Mesenchymal stem cell (in vitro differentiated cells and primary cell): Measurements from ENCODE around the gene EPS8L2.

Experiments used
- DNase-seq: peaks from one replicate; pipeline ENCODE4 v3.0.0-alpha.2; 2013
- H2AFZ ChIP-seq: one replicate; pipeline ENCODE4 v1.6.1; 2013; ENCODE audit warnings: low read depth, mild to moderate bottlenecking, control low read depth, inconsistent platforms, low read length, moderate library complexity
- H2AK5ac ChIP-seq: 2 replicates; pipeline ENCODE4 v1.6.1; 2013; ENCODE audit warnings: low read length, moderate library complexity, mild to moderate bottlenecking, inconsistent platforms; ENCODE audit not compliant: severe bottlenecking
- H2BK120ac ChIP-seq: one replicate; pipeline ENCODE4 v1.6.1; 2013; ENCODE audit warnings: low read depth, mild to moderate bottlenecking, inconsistent platforms, low read length, moderate library complexity
- H2BK12ac ChIP-seq, 2 experiments: one replicate each; pipeline ENCODE4 v1.6.1; 2013; ENCODE audit warnings: inconsistent platforms in 2 of 2, low read length in 2 of 2, mild to moderate bottlenecking in 2 of 2, moderate library complexity in 2 of 2, control low read depth in 1 of 2
- H2BK15ac ChIP-seq: one replicate; pipeline ENCODE4 v1.6.1; 2013; ENCODE audit warnings: mild to moderate bottlenecking, low read depth, inconsistent platforms; ENCODE audit not compliant: poor library complexity, severe bottlenecking
- H2BK5ac ChIP-seq: 2 replicates; pipeline ENCODE4 v1.6.1; 2013; ENCODE audit warnings: low read depth, mild to moderate bottlenecking, low read length, control low read depth, inconsistent platforms; ENCODE audit not compliant: poor library complexity, severe bottlenecking
- H3K14ac ChIP-seq, 2 experiments: one replicate each; pipeline ENCODE4 v1.6.1; 2013; ENCODE audit warnings: inconsistent platforms in 2 of 2, low read length in 2 of 2, control low read depth in 1 of 2, mild to moderate bottlenecking in 1 of 2, moderate library complexity in 1 of 2
- H3K18ac ChIP-seq, 2 experiments: one replicate each; pipeline ENCODE4 v1.6.1; 2013; ENCODE audit warnings: inconsistent platforms in 2 of 2, low read length in 2 of 2, control low read depth in 1 of 2, low read depth in 1 of 2, mild to moderate bottlenecking in 1 of 2
- H3K23ac ChIP-seq, 2 experiments: one replicate each; pipeline ENCODE4 v1.6.1; 2013; ENCODE audit warnings: inconsistent platforms in 2 of 2, low read length in 2 of 2, mild to moderate bottlenecking in 2 of 2, moderate library complexity in 2 of 2, control low read depth in 1 of 2
- H3K27ac ChIP-seq: 2 replicates; pipeline ENCODE4 v1.5.1; 2013; ENCODE audit warnings: mild to moderate bottlenecking, moderate library complexity, low read length, control low read depth, inconsistent platforms; ENCODE audit not compliant: poor library complexity, severe bottlenecking
- H3K27me3 ChIP-seq, 2 experiments: 2 replicates each; pipeline versions ENCODE4 v1.6.1 to v1.7.0; 2013; ENCODE audit warnings: low read length in 2 of 2, mild to moderate bottlenecking in 2 of 2, moderate library complexity in 2 of 2, control low read depth in 1 of 2, inconsistent platforms in 1 of 2; ENCODE audit not compliant: control insufficient read depth in 1 of 2, insufficient read depth in 1 of 2
- H3K36me3 ChIP-seq, 2 experiments: 2 replicates each; pipeline versions ENCODE4 v1.6.1 to v1.7.0; 2013; ENCODE audit warnings: low read length in 2 of 2, control low read depth in 1 of 2, inconsistent platforms in 1 of 2, low read depth in 1 of 2, mild to moderate bottlenecking in 1 of 2; ENCODE audit not compliant: insufficient read depth in 2 of 2, control insufficient read depth in 1 of 2
- H3K4ac ChIP-seq, 2 experiments: one replicate each; pipeline ENCODE4 v1.6.1; 2013; ENCODE audit warnings: inconsistent platforms in 2 of 2, low read length in 2 of 2, mild to moderate bottlenecking in 2 of 2, moderate library complexity in 2 of 2, control low read depth in 1 of 2, low read depth in 1 of 2
- H3K4me1 ChIP-seq: 2 replicates; pipeline ENCODE4 v1.6.1; 2013; ENCODE audit warnings: low read depth, low read length, control low read depth; ENCODE audit not compliant: control insufficient read depth, insufficient read depth
- H3K4me2 ChIP-seq: 2 replicates; pipeline ENCODE4 v1.6.1; 2013; ENCODE audit warnings: low read length, mild to moderate bottlenecking, inconsistent platforms; ENCODE audit not compliant: poor library complexity, severe bottlenecking
- H3K4me3 ChIP-seq, 2 experiments: 2 replicates each; pipeline versions ENCODE4 v1.5.1 to v1.7.0; 2013; ENCODE audit warnings: low read length in 2 of 2, mild to moderate bottlenecking in 2 of 2, control low read depth in 1 of 2, low read depth in 1 of 2; ENCODE audit not compliant: insufficient read depth in 1 of 2
- H3K79me1 ChIP-seq: replicated peaks from 2 replicates; pipeline ENCODE4 v1.6.1; 2013; ENCODE audit warnings: mild to moderate bottlenecking, control low read depth, low read length, inconsistent platforms; ENCODE audit not compliant: poor library complexity, severe bottlenecking
- H3K9ac ChIP-seq: 2 replicates; pipeline ENCODE4 v1.7.0; 2013; ENCODE audit warnings: mild to moderate bottlenecking, low read length, moderate library complexity
- H3K9me3 ChIP-seq: 2 replicates; pipeline ENCODE4 v1.7.0; 2013; ENCODE audit warnings: mild to moderate bottlenecking, low read length; ENCODE audit not compliant: control insufficient read depth
- H4K8ac ChIP-seq: one replicate; pipeline ENCODE4 v1.6.1; 2013; ENCODE audit warnings: inconsistent platforms, mild to moderate bottlenecking, low read length, moderate library complexity
- H4K91ac ChIP-seq: one replicate; pipeline ENCODE4 v1.6.1; 2013; ENCODE audit warnings: mild to moderate bottlenecking, low read length, inconsistent platforms
- WGBS: methylation state at CpG from one replicate; pipeline ENCODE4 v1.1.7; 2013; ENCODE audit warnings: mixed read lengths; 5-methylcytosine and 5-hydroxymethylcytosine counted together

Gene EPS8L2

DNA sequence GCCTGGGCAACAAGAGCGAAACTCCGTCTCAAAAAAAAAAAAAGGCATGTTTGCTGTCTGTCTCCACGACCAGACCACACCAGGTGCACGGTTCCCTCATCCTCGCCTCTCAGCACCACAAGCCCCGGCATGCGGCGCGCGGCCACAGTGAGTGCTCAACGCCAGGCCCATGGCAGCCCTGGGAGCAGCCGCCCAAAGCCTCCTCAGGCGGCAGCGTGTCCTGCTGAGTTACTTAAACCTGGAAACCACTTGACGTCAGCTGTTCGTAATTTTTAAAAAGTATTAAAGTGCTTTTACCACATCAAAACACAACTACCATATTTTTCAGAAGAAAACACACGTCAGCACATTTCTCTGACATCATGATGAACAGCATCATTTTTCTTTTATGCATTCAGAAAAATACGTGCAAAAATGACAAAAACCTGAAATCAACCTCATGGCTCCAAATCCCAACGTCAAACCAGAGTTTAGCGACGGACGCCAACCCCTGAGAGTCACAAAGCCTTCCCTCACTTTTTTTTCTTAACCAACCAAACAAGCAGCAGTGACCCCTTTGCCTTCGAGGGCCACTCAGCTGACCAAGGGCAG lies 13.1 kb upstream of the EPS8L2 start:
- H3K27me3 ChIP-seq: no peaks in the 10 kb centered on the region
- peak overlapping the region; percentile 12 for H4K8ac ChIP-seq
- H3K9me3 ChIP-seq: no peaks in the 10 kb centered on the region
- H3K27ac ChIP-seq: no peak overlapping the region
- H3K4ac ChIP-seq: no peak overlapping the region
- H3K18ac ChIP-seq: no peak overlapping the region
- peak overlapping the region in 1 of 2 experiments; percentile 70 for H3K4me3 ChIP-seq
- peak overlapping the region; percentile 6 for H2BK15ac ChIP-seq
- H3K79me1 ChIP-seq: peaks cover 15% of the 10 kb centered on the region
- no peak overlapping the region for H4K91ac ChIP-seq
- H2BK5ac ChIP-seq: no peak overlapping the region
- 91% methylated on average over 23 of the region's 23 CpGs for WGBS
- H3K9ac ChIP-seq: peak overlapping the region; percentile 58
- peak overlapping the region in 1 of 2 experiments; percentile 46 for H3K23ac ChIP-seq
- H2AFZ ChIP-seq: no peak overlapping the region
- no peak overlapping the region for H3K14ac ChIP-seq
- H2BK120ac ChIP-seq: no peak overlapping the region
- no peak overlapping the region for H2BK12ac ChIP-seq
- peak overlapping the region; percentile 16 for H2AK5ac ChIP-seq
- peaks cover 17 to 20% of the 10 kb centered on the region in 2 experiments for H3K36me3 ChIP-seq
- peaks cover 47% of the 10 kb centered on the region for H3K4me1 ChIP-seq
- H3K4me2 ChIP-seq: peak overlapping the region; percentile 48
- no peak for DNase-seq

DNA sequence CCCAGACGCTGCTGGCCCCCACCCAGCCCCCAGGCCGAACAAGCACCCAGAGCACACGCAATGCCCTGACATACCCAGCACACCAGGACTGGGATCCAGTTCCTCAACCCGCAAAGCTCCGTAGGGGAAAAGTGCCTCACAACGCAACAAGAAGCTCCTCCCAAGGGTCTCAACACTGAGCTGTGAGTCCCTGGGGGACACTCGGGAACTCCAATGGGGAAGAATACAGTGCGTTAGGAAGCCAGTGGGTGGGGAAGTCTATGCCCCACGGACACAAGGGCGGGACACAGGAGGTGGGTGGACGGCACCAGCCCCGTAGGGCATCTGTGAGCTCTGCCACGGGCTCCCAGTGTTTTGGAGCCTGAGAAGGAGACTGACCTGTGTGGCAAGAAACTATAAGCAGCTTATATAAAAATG lies 12.6 kb upstream of the EPS8L2 start:
- H2BK5ac ChIP-seq: no peak overlapping the region
- peaks cover 51% of the 10 kb centered on the region for H3K4me1 ChIP-seq
- H3K4ac ChIP-seq: no peak overlapping the region
- peaks cover 11 to 15% of the 10 kb centered on the region in 2 experiments for H3K36me3 ChIP-seq
- no peaks in the 10 kb centered on the region for H3K9me3 ChIP-seq
- peak overlapping the region in 1 of 2 experiments; percentile 70 for H3K4me3 ChIP-seq
- peak overlapping the region; percentile 58 for H3K9ac ChIP-seq
- H2BK15ac ChIP-seq: no peak overlapping the region
- H2BK120ac ChIP-seq: no peak overlapping the region
- no peak overlapping the region for H3K23ac ChIP-seq
- no peak overlapping the region for H3K18ac ChIP-seq
- no peak overlapping the region for H3K27ac ChIP-seq
- no peak overlapping the region for H3K14ac ChIP-seq
- WGBS: 67% methylated on average over 13 of the region's 13 CpGs
- peaks cover 10% of the 10 kb centered on the region for H3K79me1 ChIP-seq
- H4K91ac ChIP-seq: no peak overlapping the region
- H2BK12ac ChIP-seq: no peak overlapping the region
- no peaks in the 10 kb centered on the region for H3K27me3 ChIP-seq
- H2AK5ac ChIP-seq: peak overlapping the region; percentile 16
- no peak overlapping the region for H2AFZ ChIP-seq
- DNase-seq: peak; percentile 36
- H4K8ac ChIP-seq: no peak overlapping the region
- H3K4me2 ChIP-seq: peak overlapping the region; percentile 48

DNA sequence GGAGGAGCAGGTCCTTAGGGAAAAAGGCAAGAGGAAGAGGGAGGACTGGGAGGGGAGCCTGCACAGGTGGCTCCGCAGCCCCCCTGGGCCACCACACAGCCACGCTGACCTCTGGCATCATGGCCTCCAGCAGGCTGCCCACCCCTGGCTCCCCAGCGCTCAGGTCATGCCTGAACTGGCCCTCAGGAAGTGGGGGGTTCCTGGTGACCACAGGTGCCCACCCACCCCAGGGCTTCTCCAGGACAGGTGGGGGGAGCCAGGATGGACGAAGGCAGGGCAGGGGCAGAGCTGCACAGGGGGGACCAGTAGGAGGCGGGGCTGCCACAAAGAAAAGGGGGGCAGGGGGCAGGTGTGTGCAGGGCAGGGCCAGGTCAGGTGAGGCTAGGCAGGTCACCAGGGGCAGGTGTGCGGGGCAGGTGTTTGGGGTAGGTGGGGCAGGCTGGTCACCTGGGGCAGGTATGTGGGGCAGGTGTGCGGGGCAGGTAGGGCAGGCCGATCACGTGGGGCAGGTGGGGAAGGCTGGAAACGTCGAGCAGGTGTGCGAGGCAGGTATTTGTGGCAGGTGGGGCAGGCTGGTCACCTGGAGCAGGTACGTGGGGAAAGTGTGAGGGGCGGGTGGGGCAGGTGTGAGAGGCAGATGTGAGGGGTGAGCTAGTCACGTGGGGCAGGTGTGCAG lies 12.0 kb upstream of the EPS8L2 start:
- Histone ChIP-seq H2BK12ac (peak overlapping the region in 1 of 2 experiments; percentile 61), H3K18ac (peak overlapping the region in 1 of 2 experiments; percentile 37), H3K27me3 (no peaks in the 10 kb centered on the region), H3K14ac (peak overlapping the region in 1 of 2 experiments; percentile 75), H2AK5ac (peak overlapping the region; percentile 34), H3K79me1 (peaks cover 6% of the 10 kb centered on the region), H3K4me2 (peak overlapping the region; percentile 48), H2BK120ac (no peak overlapping the region), H3K4me3 (peak overlapping the region; percentile 67 to 70), H2AFZ (no peak overlapping the region), H2BK5ac (no peak overlapping the region), H3K36me3 (peaks cover 10 to 12% of the 10 kb centered on the region in 2 experiments), H3K9ac (peak overlapping the region; percentile 58), H3K23ac (peak overlapping the region in 1 of 2 experiments; percentile 53), H4K8ac (peak overlapping the region; percentile 96), H3K4me1 (peaks cover 57% of the 10 kb centered on the region), H4K91ac (peak overlapping the region; percentile 90), H3K27ac (no peak overlapping the region), H3K4ac (peak overlapping the region; percentile 79 to 89), H2BK15ac (no peak overlapping the region), H3K9me3 (no peaks in the 10 kb centered on the region)
- 76% methylated on average over 15 of the region's 15 CpGs for WGBS
- DNase-seq: no peak

DNA sequence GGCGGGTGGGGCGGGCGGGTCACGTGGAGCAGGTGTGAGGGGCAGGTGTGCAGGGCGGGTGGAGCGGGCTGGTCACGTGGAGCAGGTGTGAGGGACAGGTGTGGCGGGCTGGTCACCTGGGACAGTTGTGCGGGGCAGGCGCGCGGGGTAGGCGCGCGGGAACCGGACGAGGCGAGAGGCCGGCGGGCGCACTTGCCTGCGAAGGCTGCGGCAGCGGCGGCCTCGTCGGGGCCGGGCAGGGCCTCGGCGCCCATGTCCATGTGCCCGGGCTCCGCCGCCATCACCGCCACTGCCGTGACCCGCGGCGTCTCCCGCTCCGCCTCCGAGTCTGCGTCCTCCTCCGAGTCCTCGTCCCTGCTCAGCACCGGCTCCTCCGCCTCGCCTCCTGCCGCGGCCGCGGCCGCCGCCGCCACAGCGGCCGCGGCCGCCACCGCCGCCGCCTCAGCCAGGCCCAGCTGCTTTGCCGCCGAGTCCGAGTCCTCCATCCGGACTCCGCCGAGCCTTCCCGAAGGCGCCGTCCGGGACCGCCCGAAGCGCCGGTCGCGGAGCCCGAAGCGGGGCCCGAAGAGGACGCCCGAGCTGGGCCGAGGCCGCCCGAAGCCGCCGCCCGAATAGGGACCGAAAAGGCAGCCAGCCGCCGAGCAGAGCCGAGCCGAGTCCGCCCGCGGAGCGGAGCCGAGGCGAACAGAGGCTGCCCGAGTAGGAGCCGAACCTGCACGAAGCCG lies 11.3 kb upstream of the EPS8L2 start, which contains the start of gene DEAF1:
Gene DEAF1, minus strand, starts transcription at position 660 of the 725 bp plus-strand sequence. Its CDS starts 175 bp downstream, at position 485.
- peak within 1 kb of the TSS; percentile 98 for H4K91ac ChIP-seq
- H2AFZ ChIP-seq: peak within 1 kb of the TSS; percentile 84
- peak within 1 kb of the TSS; percentile 99 for H3K27ac ChIP-seq
- peak within 1 kb of the TSS; percentile 97 to 99 for H3K4ac ChIP-seq
- H3K79me1 ChIP-seq: peaks cover 8% of the 10 kb centered on the region
- H3K4me1 ChIP-seq: peaks cover 58% of the 10 kb centered on the region
- H3K18ac ChIP-seq: peak within 1 kb of the TSS; percentile 99 to 100
- peak within 1 kb of the TSS; percentile 99 for H3K9ac ChIP-seq
- peak; percentile 97 for DNase-seq
- H3K14ac ChIP-seq: peak within 1 kb of the TSS; percentile 49 to 99
- peak within 1 kb of the TSS; percentile 98 for H2BK120ac ChIP-seq
- H2BK5ac ChIP-seq: peak within 1 kb of the TSS; percentile 100
- H3K27me3 ChIP-seq: no peaks in the 10 kb centered on the region
- H3K9me3 ChIP-seq: no peaks in the 10 kb centered on the region
- WGBS: under 1% methylated on average over 75 of the region's 103 CpGs
- peak within 1 kb of the TSS; percentile 35 for H2AK5ac ChIP-seq
- H3K36me3 ChIP-seq: peaks cover 11 to 12% of the 10 kb centered on the region in 2 experiments
- H2BK12ac ChIP-seq: peak within 1 kb of the TSS in 1 of 2 experiments; percentile 81
- H3K4me3 ChIP-seq: peak within 1 kb of the TSS; percentile 79 to 97
- peak within 1 kb of the TSS; percentile 78 for H3K4me2 ChIP-seq
- H2BK15ac ChIP-seq: peak within 1 kb of the TSS; percentile 100
- H3K23ac ChIP-seq: peak within 1 kb of the TSS; percentile 64 to 99
- H4K8ac ChIP-seq: peak within 1 kb of the TSS; percentile 98
